ENCODE results near the gene MECP2.
"Not testable (repeated sequence)": the region's sequence is repeated elsewhere in the genome, so short reads cannot be mapped to it uniquely, and the experiment has no call there.

- not testable (repeated sequence) for TF ChIP-seq CTCF (IDR thresholded peaks at IDR 0.05); POLR2AphosphoS5 (IDR thresholded peaks at IDR 0.05; ENCODE audit: low read depth, low read length); TCF7L2 (IDR thresholded peaks at IDR 0.05; ENCODE audit: low read depth, low read length); REST (IDR thresholded peaks at IDR 0.05; ENCODE audit: insufficient read depth in 1 of 2, low read depth in 2 of 2, low read length in 1 of 2); SIN3A (IDR thresholded peaks at IDR 0.05; ENCODE audit: borderline replicate concordance, insufficient read depth, low read depth, low read length)
These were observed 103.1 kb downstream of the MECP2 start for GRCh38 chrX:153994398-153994797.
